ENCODE data around the gene NAXD.

Gene NAXD

DNA sequence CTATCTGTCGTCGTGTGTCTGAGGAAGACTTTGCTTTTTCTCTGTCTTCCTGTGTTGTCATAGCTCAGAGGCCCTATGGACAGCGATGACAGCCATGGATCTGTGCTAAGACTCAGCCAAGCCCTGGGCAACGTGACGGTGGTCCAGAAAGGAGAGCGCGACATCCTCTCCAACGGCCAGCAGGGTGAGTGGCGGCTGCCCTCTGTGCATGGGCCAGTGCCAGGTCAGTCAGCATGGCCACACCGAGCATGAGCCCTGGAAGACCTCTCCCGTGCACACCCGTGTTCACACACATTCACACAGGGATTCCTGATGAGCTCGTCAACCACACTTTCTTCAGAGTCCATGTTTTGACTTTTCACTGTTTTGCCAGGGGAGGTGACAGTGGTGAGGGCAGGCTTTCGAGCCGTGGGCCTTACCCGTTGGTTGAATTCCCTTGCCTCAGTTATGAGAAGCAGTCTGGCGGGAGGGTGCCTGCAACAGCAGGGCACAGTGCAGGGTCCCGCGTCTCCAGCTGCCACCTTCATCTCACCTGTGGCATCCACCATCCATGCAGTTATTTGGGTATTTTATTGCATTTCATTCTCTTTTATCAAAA lies 20.2 kb downstream of the NAXD start:
- TF ChIP-seq, protein P1, sequence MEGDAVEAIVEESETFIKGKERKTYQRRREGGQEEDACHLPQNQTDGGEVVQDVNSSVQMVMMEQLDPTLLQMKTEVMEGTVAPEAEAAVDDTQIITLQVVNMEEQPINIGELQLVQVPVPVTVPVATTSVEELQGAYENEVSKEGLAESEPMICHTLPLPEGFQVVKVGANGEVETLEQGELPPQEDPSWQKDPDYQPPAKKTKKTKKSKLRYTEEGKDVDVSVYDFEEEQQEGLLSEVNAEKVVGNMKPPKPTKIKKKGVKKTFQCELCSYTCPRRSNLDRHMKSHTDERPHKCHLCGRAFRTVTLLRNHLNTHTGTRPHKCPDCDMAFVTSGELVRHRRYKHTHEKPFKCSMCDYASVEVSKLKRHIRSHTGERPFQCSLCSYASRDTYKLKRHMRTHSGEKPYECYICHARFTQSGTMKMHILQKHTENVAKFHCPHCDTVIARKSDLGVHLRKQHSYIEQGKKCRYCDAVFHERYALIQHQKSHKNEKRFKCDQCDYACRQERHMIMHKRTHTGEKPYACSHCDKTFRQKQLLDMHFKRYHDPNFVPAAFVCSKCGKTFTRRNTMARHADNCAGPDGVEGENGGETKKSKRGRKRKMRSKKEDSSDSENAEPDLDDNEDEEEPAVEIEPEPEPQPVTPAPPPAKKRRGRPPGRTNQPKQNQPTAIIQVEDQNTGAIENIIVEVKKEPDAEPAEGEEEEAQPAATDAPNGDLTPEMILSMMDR (IDR thresholded peaks at IDR 0.05; ENCODE audit: low read depth, low read length), result no peak
- Histone ChIP-seq H3K4me3 (ENCODE audit: low read depth, low read length) (no peak overlapping the region), H3K36me3 (peaks cover 76% of the 10 kb centered on the region), H3K4me1 (peaks cover 7% of the 10 kb centered on the region), H3K9me3 (no peaks in the 10 kb centered on the region), H3K27me3 (no peaks in the 10 kb centered on the region)
- DNase-seq, result no peak

DNA sequence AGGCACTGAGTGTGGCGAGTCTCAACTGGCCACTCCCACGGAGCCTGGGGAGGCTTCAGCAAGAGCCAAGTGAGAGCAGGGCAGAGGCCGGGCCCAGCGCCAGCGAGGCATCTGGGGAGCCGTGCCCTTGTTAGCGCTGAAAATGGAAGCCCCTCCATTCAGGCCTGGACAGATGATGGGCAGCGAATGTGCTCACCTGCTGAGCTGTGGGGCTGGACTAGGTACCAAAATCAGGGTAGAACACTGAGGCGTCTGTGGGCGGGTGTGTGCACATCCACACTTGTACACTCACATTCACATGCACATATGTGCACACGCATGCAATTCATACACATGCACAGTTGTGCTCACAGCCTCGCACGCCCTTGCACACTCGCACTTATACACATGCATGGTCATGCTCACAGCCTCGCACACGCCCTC lies 20.7 kb downstream of the NAXD start:
- TF ChIP-seq, protein P1 (IDR thresholded peaks at IDR 0.05; ENCODE audit: low read depth, low read length), result no peak
- H3K27me3 ChIP-seq, result no peaks in the 10 kb centered on the region
- peaks cover 11% of the 10 kb centered on the region for H3K4me1 ChIP-seq
- DNase-seq, result no peak
- H3K36me3 ChIP-seq, result peaks cover 74% of the 10 kb centered on the region
- H3K9me3 ChIP-seq, result no peaks in the 10 kb centered on the region
- no peak overlapping the region for H3K4me3 ChIP-seq (ENCODE audit: low read depth, low read length)

- peaks cover 16% of the 10 kb centered on the region for H3K4me1 ChIP-seq
- H3K9me3 ChIP-seq, result no peaks in the 10 kb centered on the region
- peaks cover 73% of the 10 kb centered on the region for H3K36me3 ChIP-seq
- no peak overlapping the region for H3K4me3 ChIP-seq (ENCODE audit: low read depth, low read length)
- TF ChIP-seq, protein P1 (IDR thresholded peaks at IDR 0.05; ENCODE audit: low read depth, low read length), result no peak
- DNase-seq, result no peak
- no peaks in the 10 kb centered on the region for H3K27me3 ChIP-seq
These were observed 21.4 kb downstream of the NAXD start for GRCh38 chr13:110636701-110637201.

GRCh38 chr13:110637275-110637674 lies 21.9 kb downstream of the NAXD start:
- peaks cover 79% of the 10 kb centered on the region for H3K36me3 ChIP-seq
- no peak for DNase-seq
- H3K27me3 ChIP-seq, result no peaks in the 10 kb centered on the region

DNA sequence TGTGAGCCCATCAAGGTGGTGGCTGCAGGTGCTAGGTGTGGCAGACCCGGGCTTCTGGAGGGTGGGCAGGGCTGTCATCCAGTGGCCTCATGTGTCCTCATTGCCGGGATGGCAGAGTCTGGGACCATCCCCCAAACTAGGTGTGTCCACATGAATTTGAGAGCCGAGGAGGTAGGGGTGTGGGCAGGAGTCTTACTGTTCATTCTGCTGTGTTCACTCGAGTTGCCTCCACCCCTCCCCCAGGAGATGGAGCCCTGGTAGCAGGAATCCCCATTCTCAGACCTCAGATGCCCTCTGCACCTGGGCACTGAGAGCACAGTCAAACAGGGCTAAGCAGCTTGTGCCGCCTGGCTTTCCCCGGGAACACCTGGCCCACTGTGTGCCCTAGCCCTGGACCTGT lies 22.4 kb downstream of the NAXD start:
- DNase-seq, result no peak
- peaks cover 83% of the 10 kb centered on the region for H3K36me3 ChIP-seq
- TF ChIP-seq, protein P1 (IDR thresholded peaks at IDR 0.05; ENCODE audit: low read depth, low read length), result no peak
- H3K4me1 ChIP-seq, result peaks cover 16% of the 10 kb centered on the region
- no peak overlapping the region for H3K4me3 ChIP-seq (ENCODE audit: low read depth, low read length)
- no peaks in the 10 kb centered on the region for H3K27me3 ChIP-seq
- H3K9me3 ChIP-seq, result no peaks in the 10 kb centered on the region

More at GRCh38 chr13:110637275-110637674, 21.9 kb downstream of the NAXD start:
- no peaks in the 10 kb centered on the region for H3K9me3 ChIP-seq
- H3K4me3 ChIP-seq (ENCODE audit: low read depth, low read length), result no peak overlapping the region
- TF ChIP-seq, protein P1 (IDR thresholded peaks at IDR 0.05; ENCODE audit: low read depth, low read length), result no peak
- peaks cover 16% of the 10 kb centered on the region for H3K4me1 ChIP-seq

DNA sequence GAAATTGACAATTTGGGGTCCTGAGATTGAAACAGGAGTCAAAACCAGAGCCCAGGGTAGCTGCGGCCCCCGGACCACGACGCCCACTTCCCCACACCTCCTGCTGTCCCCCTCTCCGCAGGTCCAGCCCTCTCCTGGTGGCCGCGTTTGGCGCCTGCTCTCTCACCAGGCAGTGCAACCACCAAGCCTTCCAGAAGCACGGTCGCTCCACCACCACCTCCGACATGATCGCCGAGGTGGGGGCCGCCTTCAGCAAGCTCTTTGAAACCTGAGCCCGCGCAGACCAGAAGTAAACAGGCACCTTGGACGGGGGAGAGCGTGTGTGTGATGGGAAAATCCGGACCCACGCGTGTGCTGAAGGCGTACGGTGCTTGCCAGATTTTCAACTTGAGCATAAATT lies 22.9 kb downstream of the NAXD start:
- no peak overlapping the region for H3K4me3 ChIP-seq (ENCODE audit: low read depth, low read length)
- DNase-seq, result no peak
- no peaks in the 10 kb centered on the region for H3K9me3 ChIP-seq
- H3K27me3 ChIP-seq, result no peaks in the 10 kb centered on the region
- peaks cover 87% of the 10 kb centered on the region for H3K36me3 ChIP-seq
- TF ChIP-seq, protein P1 (IDR thresholded peaks at IDR 0.05; ENCODE audit: low read depth, low read length), result no peak
- H3K4me1 ChIP-seq, result peaks cover 16% of the 10 kb centered on the region

All from BE2C (cell line).